GM21360 (cell line): ENCODE data around the gene FCER2.
"Not testable (repeated sequence)": the region's sequence is repeated elsewhere in the genome, so short reads cannot be mapped to it uniquely, and the experiment has no call there.

ENCODE experiments used
- ATAC-seq: cut with Tn5 transposase; IDR thresholded peaks from one replicate; pipeline ENCODE4 v1.9.1; 2021; ENCODE audit warnings: mild to moderate bottlenecking, moderate library complexity; ENCODE audit not compliant: unreplicated experiment

The FCER2 gene

DNA sequence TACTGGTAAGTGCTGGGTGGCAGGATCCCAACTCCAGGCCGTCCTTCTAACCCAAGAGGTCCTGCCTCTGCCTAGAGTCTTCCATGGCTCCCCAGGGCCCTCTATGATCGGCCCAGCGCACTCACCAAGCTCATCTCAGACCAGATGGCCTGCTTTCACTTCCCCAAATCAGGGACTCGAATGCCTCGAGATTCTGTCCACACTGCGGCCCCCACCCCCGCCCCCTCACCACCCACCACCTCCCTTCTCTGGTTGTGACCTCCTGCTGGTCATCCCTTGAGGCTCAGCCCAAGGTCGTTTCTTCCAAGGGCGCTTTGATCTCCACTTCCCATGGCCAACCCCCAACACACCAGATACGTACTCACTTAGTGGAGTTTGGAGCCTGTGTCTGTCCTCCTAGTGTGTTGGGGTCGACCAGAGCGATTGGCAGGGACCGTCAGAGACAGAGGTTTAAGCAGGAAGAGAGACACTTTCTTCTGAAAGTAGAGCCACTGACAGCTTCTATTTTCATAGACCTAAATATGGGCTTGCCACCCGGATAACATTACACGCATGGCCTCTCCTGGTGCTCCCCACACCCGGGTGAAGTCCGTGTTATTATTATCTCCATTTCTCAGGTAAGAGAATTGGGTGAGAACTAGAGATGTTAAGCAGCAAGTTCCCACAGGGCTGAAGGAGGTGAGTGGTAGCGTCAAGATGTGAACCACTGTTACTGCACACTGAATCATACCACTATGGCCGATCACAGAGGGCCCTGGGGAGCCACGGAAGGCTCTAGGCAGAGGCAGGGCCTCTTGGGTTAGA lies at the start of gene FCER2:
FCER2 (minus strand) TSS at position 478 of the 804 bp plus-strand sequence. CDS start 2,371 bp downstream, outside the sequence.
- peak; percentile 46 for ATAC-seq

DNA sequence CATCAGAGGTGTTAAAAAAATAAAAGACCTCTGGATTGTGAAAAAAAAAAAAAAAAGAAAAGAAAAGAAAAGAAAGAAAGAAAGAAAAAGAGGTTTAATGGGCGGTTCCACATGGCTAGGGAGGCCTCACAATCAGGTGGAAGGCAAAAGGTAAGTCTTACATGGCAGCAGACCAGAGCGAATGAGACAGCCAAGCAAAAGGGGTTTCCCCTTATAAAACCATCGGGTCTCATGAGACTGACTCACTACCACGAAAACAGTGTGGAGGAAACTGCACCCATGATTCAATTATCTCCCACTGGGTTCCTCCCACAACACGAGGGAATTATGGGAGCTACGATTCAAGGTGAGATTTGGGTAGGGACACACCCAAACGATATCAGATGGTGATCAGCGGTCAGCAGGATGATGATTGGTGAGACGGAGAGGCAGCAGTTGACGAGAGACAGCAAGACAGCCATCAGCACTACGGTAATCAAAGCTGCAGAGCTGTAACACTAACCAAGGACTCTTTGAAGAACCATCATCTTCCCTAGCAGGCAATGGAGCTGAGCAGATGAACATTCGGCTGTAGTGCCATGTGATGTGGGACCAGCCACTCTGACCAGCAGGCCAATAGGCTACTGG lies 49.3 kb upstream of the FCER2 start:
- no peak for ATAC-seq

- no peak for ATAC-seq
Observed at GRCh38 chr19:7748756-7749155, 46.8 kb upstream of the FCER2 start.

DNA sequence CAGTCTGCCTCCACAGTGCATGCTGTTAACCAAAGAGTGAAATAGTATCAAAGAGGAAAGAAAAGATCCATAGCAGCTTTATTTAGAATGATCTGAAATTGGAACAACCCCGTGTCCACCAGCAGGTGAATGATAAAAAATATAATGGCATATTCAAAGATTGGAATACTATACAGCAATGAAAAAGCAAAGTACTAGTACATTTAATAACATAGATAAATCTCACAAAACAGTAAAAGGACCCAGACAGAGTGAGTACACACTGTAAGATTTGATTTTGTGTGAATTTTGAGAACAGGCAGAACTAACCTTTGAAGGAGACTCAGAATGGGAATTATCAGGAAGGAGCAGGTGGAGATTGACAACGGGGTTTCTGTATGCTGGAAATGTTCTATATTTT lies 46.2 kb upstream of the FCER2 start:
- ATAC-seq, result no peak

DNA sequence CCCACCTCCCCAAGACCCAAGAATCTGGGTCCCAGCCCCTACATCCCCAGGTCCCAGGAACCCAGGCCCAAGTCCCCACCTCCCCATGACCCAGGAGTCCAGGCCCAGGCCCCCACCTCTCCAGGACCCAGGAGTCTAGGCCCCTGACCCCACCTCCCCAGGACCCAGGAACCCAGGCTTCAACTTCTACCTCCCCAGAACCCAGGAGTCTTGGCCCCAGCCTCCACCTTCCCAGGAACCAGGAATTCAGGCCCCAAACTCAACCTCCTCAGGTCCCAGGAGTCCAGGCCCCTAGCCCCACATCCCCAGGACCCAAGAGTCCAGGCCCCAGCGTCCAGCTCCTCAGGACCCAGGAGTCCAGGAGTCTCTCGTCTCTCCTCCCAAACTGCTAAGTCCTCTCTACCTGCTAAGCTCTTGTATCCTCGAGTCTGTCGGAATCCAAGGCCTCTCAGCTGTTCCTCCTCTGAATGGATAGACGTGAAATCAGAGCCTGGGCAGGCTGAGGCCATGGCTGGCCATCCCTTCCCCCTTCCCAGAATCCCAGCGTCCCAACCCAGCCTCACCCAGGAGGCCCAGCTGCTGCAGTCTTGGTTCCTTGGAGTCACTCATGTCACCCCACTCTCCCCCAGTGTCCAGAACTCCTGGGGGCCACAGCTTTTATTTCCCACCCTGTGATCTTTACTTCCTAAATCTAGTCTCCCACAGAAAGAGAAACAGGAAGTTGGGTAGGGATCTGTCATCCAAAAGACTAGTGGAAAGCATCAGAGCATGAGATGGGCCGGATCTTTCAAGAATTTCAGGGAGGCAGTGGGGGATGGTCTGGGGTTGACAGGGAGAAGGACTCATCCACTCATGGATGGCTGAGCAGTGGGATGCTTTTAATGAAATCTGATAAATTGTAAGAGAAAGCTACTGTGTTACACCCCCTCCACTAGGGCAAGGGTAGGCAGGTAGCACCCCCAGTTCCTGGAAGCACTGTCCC lies 45.3 kb upstream of the FCER2 start, which contains the start of gene CD209:
CD209 (minus strand) TSS at position 632 of the 982 bp plus-strand sequence; CDS start at position 609, 23 bp downstream.
- no peak for ATAC-seq

- not testable (repeated sequence) for ATAC-seq
Observed at GRCh38 chr19:7746306-7746705, 44.4 kb upstream of the FCER2 start.

DNA sequence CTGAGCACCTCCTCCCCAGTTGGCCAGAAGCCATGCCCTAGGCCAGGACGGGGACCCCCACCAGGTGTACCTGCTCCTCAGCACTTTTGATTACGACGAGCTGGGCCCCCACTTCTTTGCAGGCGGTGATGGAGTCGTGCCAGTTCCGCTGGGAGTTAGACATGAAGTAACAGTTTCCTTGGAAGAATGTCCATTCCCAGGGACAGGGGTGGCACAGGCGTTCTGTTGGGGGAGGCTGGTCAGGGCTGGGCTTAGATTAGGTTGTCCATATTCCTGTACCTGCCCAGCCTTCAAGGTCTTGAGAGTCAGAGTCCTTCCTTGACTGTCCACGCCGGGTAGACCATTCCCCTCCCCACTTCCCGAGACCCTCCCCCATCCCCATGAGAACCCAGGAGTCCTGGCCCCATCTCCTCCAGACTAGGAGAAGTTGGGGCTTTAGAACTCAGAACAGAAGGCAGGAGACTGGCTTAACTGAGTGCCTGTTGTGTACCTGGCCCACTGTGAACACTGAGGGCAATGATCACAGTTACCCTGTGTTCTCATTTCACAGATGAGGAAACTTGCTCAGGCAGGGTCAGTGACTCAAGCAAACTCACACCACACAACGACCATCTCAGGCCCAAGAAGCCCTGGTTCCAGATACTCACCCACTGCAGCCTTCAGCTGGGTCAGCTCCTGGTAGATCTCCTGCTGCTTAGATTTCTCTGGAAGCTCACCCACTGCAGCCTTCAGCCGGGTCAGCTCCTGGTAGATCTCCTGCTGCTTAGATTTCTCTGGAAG lies 43.1 kb upstream of the FCER2 start:
- ATAC-seq, result no peak

DNA sequence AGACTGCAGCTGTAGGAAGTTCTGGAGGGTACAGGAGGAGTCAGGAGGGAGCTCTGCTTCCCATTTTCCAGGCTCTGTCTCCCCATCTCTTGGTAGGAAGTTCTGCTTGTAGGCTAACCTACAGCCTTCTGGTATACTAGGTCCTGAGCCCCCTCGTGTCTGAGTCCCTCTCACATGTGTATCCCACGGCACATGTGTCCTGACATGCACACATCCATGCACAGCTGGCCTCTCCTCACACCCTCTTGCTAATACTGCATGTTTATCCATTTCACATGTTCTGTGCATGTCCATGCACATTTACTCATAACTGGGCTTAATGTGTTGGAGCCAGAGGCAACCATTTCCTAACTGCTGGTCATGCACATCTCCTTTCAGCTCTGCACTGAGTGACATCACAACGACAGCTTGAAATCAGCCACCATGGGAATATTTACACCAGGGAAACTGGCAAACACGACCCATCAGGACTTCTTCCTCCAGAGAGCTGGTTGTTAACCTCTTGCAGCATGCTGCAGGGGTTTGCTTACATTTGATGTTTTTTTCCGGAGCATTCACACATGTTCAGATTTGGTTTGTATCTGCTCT lies 42.4 kb upstream of the FCER2 start:
- ATAC-seq, result no peak

GRCh38 chr19:7743425-7743841 lies 41.5 kb upstream of the FCER2 start:
- peak; percentile 57 for ATAC-seq

- no peak for ATAC-seq
Observed at GRCh38 chr19:7742991-7743390, 41.1 kb upstream of the FCER2 start.

GRCh38 chr19:7742575-7742974 lies 40.6 kb upstream of the FCER2 start:
- ATAC-seq, result no peak

GRCh38 chr19:7740682-7741054 lies 38.7 kb upstream of the FCER2 start:
- no peak for ATAC-seq

DNA sequence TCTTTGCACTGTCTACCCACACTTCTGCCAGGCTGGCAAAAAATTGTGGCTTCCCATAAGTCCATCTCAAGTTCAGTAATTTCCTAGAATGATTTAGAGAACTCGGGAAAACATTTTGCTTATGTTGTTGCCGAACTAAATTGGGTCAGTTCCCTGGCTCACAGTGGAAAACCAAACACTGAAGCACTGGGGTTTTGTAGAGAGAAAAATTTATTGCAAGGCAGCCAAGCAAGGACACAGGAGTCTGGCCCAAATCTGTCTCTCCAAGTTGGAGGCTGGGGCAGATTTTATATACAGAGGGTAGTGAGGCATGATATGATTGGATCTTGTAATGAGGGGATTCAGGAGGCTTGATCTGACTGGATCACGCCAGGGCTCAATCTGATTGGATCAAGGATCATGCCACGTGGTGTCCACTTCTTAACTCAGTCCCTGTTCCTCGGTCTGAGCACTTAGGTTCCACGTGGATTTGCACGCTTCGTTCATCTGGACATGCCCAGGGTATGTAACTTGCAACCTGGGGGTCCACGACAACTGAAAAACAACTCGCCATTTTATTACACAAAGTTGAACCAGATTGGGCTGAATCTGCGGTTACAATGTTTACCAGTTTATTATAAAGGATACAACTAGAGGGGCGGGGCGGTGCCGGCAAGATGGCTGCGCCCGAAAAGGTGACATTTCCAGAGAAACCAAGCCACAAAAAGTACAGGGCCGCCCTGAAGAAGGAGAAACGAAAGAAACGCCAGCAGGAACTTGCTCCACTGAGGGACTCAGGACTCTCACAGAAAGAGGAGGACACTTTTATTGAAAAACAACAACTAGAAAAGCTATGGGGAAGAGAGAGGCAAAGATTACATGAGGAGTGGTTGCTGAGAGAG lies 38.1 kb upstream of the FCER2 start:
- no peak for ATAC-seq

- ATAC-seq, result no peak
Observed at GRCh38 chr19:7739211-7739755, 37.4 kb upstream of the FCER2 start.

DNA sequence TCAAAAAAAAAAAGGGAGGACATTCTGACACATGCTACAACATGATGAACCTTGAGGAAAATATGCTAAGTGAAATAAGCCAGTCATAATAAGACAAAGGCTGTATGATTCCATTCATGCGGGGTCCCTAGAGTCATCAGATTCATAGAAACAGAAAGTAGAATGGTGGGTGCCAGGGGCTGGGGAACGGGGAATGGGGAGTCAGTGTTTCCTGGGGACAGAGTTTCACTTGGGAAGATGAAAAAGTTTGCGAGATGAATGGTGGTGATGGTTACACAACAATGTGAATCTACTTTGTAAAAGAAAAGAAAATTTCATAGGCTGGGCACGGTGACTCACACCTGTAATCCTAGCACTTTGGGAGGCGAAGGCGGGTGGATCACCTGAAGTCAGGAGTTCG lies 36.1 kb upstream of the FCER2 start:
- no peak for ATAC-seq

GRCh38 chr19:7737215-7737614 lies 35.3 kb upstream of the FCER2 start:
- ATAC-seq, result no peak

DNA sequence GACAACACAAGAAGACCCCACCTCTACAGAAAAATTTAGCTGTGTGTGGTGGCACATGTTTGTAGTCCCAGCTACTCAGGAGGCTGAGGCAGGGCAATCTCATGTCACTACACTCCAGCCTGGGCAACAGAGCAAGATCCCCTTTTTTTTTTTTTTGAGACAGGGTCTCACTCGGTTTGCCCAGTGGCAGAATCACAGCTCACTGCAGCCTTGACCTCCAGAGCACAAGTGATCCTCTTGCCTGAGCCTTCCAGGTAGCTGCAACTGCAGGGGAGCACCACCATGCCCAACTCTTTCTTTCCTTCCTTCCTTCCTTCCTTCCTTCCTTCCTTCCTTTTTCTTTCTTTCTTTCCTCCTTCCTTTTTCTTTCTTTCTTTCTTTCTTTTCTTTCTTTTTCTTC lies 34.2 kb upstream of the FCER2 start:
- ATAC-seq, result no peak
